HG02588 (cell line): ENCODE measurements around the gene SKAP1.
"Not testable (repeated sequence)": the region's sequence is repeated elsewhere in the genome, so short reads cannot be mapped to it uniquely, and the experiment has no call there.

Experiments used
- ATAC-seq: cut with Tn5 transposase; IDR thresholded peaks from one replicate; pipeline ENCODE4 v1.9.1; 2021; ENCODE audit warnings: mild to moderate bottlenecking, moderate library complexity; ENCODE audit not compliant: unreplicated experiment

The SKAP1 gene

GRCh38 chr17:48250059-48250458, 180.0 kb downstream of the SKAP1 start:
- ATAC-seq = not testable (repeated sequence)

- ATAC-seq = no peak
These were observed 182.4 kb downstream of the SKAP1 start for GRCh38 chr17:48247603-48248002.

- no peak for ATAC-seq
These were observed 183.0 kb downstream of the SKAP1 start for GRCh38 chr17:48247038-48247437.

GRCh38 chr17:48246612-48247011, 183.4 kb downstream of the SKAP1 start:
- ATAC-seq = no peak

- ATAC-seq = not testable (repeated sequence)
These were observed 184.5 kb downstream of the SKAP1 start for GRCh38 chr17:48245465-48246033.

GRCh38 chr17:48244814-48245213, 185.2 kb downstream of the SKAP1 start:
- ATAC-seq = no peak

- no peak for ATAC-seq
These were observed 185.8 kb downstream of the SKAP1 start for GRCh38 chr17:48244121-48244711.

GRCh38 chr17:48241770-48242497, 188.1 kb downstream of the SKAP1 start:
- no peak for ATAC-seq

- ATAC-seq = peak; percentile 87
These were observed 188.9 kb downstream of the SKAP1 start for GRCh38 chr17:48241131-48241591.

- no peak for ATAC-seq
These were observed 189.4 kb downstream of the SKAP1 start for GRCh38 chr17:48240562-48241130.

- no peak for ATAC-seq
These were observed 189.9 kb downstream of the SKAP1 start for GRCh38 chr17:48240122-48240521.

- ATAC-seq = no peak
These were observed 190.4 kb downstream of the SKAP1 start for GRCh38 chr17:48239603-48239995.

GRCh38 chr17:48238933-48239602, 190.9 kb downstream of the SKAP1 start:
- no peak for ATAC-seq

GRCh38 chr17:48237456-48237855, 192.6 kb downstream of the SKAP1 start:
- no peak for ATAC-seq

GRCh38 chr17:48236681-48237134, 193.3 kb downstream of the SKAP1 start:
- ATAC-seq = no peak

GRCh38 chr17:48234922-48235321, 195.1 kb downstream of the SKAP1 start:
- no peak for ATAC-seq

GRCh38 chr17:48231995-48232959, 197.7 kb downstream of the SKAP1 start:
- ATAC-seq = no peak

- no peak for ATAC-seq
These were observed 200.1 kb downstream of the SKAP1 start for GRCh38 chr17:48229936-48230335.

- no peak for ATAC-seq
These were observed 201.3 kb downstream of the SKAP1 start for GRCh38 chr17:48228720-48229119.
